ENCODE measurements around the gene MBD6. TPM values are rescaled to one million over a fixed set of nuclear protein-coding genes. Genes with fewer than 3 reads are reported as not detected.
A peak's percentile ranks its signal among the peaks of the same experiment; 100 is the strongest.

The MBD6 gene
- total RNA-seq, 4 donors from 2014 or later: 23.0 to 49.2 (median 40.9) TPM

GRCh38 chr12:57487055-57487596 is 35.5 kb upstream of the MBD6 start:
- Histone ChIP-seq H3K27me3 (no peaks in the 10 kb centered on the region), H3K4me3 (peak overlapping the region; percentile 66 to 90 (median 80))

GRCh38 chr12:57487597-57488401 is 34.8 kb upstream of the MBD6 start, which contains the start of gene MARS1:
MARS1 (plus strand) TSS chr12:57488068; CDS start chr12:57488091, 23 bp downstream.
- Histone ChIP-seq H3K27me3 (no peaks in the 10 kb centered on the region), H3K9me3 (no peaks in the 10 kb centered on the region), H3K4me1 (peaks cover 0 to 19% (median 12%) of the 10 kb centered on the region in 4 donors), H3K36me3 (peaks cover 6 to 32% (median 7%) of the 10 kb centered on the region in 3 donors), H3K4me3 (peak within 1 kb of the TSS; percentile 66 to 90 (median 80)), H3K27ac (peak within 1 kb of the TSS; percentile 48 to 78 (median 69))
- peak; percentile 86 to 96 for DNase-seq (ENCODE audit: low spot score in 2 of 2)
- WGBS, 2 donors: 7% methylated on average over 47 of the region's 47 CpGs
- TF ChIP-seq POLR2A (IDR thresholded peaks at IDR 0.05) (peak; percentile 12 to 51), CTCF (IDR thresholded peaks at IDR 0.05) (peak in 2 of 5 experiments; percentile 33 to 46), EP300 (IDR thresholded peaks at IDR 0.05) (peak; percentile 75 to 89)

More at GRCh38 chr12:57487055-57487596, 35.5 kb upstream of the MBD6 start:
- TF ChIP-seq CTCF (IDR thresholded peaks at IDR 0.05): no peak
- no peak for TF ChIP-seq POLR2A (IDR thresholded peaks at IDR 0.05)
- TF ChIP-seq EP300 (IDR thresholded peaks at IDR 0.05): no peak
- 88 to 91% methylated on average over 27 of the region's 27 CpGs for WGBS, 2 donors
- Histone ChIP-seq H3K36me3 (peaks cover 6 to 26% (median 7%) of the 10 kb centered on the region in 3 donors), H3K9me3 (no peaks in the 10 kb centered on the region), H3K4me1 (peaks cover 0 to 19% (median 12%) of the 10 kb centered on the region in 4 donors), H3K27ac (no peak overlapping the region)
- DNase-seq (ENCODE audit: low spot score in 2 of 2): no peak

GRCh38 chr12:57488402-57489156 is 34.0 kb upstream of the MBD6 start:
- 30 to 31% methylated on average over 11 of the region's 11 CpGs for WGBS, 2 donors
- Histone ChIP-seq H3K27ac (peak overlapping the region; percentile 48 to 78 (median 69)), H3K4me1 (peaks cover 0 to 19% (median 12%) of the 10 kb centered on the region in 4 donors), H3K27me3 (no peaks in the 10 kb centered on the region), H3K36me3 (peaks cover 6 to 34% (median 7%) of the 10 kb centered on the region in 3 donors), H3K9me3 (no peaks in the 10 kb centered on the region), H3K4me3 (peak overlapping the region; percentile 66 to 90 (median 80))
- no peak for DNase-seq (ENCODE audit: low spot score in 2 of 2)
- TF ChIP-seq POLR2A (IDR thresholded peaks at IDR 0.05) (no peak), EP300 (IDR thresholded peaks at IDR 0.05) (no peak), CTCF (IDR thresholded peaks at IDR 0.05) (no peak)

GRCh38 chr12:57489157-57489641 is 33.4 kb upstream of the MBD6 start:
- peak overlapping the region in 1 of 4 donors; percentile 79 for H3K4me3 ChIP-seq
- no peaks in the 10 kb centered on the region for H3K27me3 ChIP-seq
- 91 to 95% methylated on average over 5 of the region's 5 CpGs for WGBS, 2 donors
- H3K36me3 ChIP-seq: peaks cover 6 to 37% (median 7%) of the 10 kb centered on the region in 3 donors
- H3K9me3 ChIP-seq: no peaks in the 10 kb centered on the region
- no peak for DNase-seq (ENCODE audit: low spot score in 2 of 2)
- TF ChIP-seq CTCF (IDR thresholded peaks at IDR 0.05): no peak
- TF ChIP-seq POLR2A (IDR thresholded peaks at IDR 0.05): no peak
- TF ChIP-seq EP300 (IDR thresholded peaks at IDR 0.05): no peak
- no peak overlapping the region for H3K27ac ChIP-seq
- peaks cover 0 to 19% (median 12%) of the 10 kb centered on the region in 4 donors for H3K4me1 ChIP-seq
